Measurements from ENCODE around the gene CFAP299.

DNA sequence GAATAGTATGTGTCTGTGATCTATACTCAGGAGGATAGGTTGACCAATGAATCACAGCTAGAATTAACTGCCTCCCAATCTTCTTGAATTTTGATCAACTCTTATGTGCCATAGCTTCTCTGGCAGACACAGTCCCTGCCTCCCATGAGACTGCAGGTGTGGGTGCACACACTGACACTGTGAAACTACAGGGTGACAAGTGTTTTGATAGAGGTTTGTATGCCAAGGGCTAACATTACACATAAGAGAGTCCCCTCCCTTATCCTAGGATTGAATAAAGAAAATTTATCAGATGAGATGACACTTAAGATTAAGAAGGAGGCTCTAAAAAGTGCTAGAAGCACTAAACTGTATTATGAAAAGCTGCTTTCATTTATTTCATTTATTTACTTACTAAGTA is 476.6 kb downstream of the CFAP299 start:
- no peak for TF ChIP-seq EP300 (IDR thresholded peaks at IDR 0.05)
- TF ChIP-seq, protein P1, sequence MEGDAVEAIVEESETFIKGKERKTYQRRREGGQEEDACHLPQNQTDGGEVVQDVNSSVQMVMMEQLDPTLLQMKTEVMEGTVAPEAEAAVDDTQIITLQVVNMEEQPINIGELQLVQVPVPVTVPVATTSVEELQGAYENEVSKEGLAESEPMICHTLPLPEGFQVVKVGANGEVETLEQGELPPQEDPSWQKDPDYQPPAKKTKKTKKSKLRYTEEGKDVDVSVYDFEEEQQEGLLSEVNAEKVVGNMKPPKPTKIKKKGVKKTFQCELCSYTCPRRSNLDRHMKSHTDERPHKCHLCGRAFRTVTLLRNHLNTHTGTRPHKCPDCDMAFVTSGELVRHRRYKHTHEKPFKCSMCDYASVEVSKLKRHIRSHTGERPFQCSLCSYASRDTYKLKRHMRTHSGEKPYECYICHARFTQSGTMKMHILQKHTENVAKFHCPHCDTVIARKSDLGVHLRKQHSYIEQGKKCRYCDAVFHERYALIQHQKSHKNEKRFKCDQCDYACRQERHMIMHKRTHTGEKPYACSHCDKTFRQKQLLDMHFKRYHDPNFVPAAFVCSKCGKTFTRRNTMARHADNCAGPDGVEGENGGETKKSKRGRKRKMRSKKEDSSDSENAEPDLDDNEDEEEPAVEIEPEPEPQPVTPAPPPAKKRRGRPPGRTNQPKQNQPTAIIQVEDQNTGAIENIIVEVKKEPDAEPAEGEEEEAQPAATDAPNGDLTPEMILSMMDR (IDR thresholded peaks at IDR 0.05), result no peak
- no peak for TF ChIP-seq POLR2A (IDR thresholded peaks at IDR 0.05)
- TF ChIP-seq POLR2AphosphoS5 (IDR thresholded peaks at IDR 0.05), result no peak

All from gastroesophageal sphincter (tissue), 3 donors.